Loucy (cell line): ENCODE results near the gene CHST12.

ENCODE experiments used
- EZH2phosphoT487 ChIP-seq: fragments of 200-600 bp; IDR thresholded peaks from 2 replicates; pipeline ENCODE4 v1.6.1; 2018; ENCODE audit warnings: antibody characterized with exemption, mild to moderate bottlenecking, moderate library complexity, borderline replicate concordance
- TF ChIP-seq, protein P1 (sequence below): fragments of 200-600 bp; sonication (generic); conservative IDR thresholded peaks from 2 replicates; pipeline ENCODE4 v1.5.1; 2014; ENCODE audit warnings: mild to moderate bottlenecking, antibody characterized with exemption, low read length

- TF ChIP-seq, protein P1, sequence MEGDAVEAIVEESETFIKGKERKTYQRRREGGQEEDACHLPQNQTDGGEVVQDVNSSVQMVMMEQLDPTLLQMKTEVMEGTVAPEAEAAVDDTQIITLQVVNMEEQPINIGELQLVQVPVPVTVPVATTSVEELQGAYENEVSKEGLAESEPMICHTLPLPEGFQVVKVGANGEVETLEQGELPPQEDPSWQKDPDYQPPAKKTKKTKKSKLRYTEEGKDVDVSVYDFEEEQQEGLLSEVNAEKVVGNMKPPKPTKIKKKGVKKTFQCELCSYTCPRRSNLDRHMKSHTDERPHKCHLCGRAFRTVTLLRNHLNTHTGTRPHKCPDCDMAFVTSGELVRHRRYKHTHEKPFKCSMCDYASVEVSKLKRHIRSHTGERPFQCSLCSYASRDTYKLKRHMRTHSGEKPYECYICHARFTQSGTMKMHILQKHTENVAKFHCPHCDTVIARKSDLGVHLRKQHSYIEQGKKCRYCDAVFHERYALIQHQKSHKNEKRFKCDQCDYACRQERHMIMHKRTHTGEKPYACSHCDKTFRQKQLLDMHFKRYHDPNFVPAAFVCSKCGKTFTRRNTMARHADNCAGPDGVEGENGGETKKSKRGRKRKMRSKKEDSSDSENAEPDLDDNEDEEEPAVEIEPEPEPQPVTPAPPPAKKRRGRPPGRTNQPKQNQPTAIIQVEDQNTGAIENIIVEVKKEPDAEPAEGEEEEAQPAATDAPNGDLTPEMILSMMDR: no peak
- TF ChIP-seq EZH2phosphoT487: no peak
Measured at GRCh38 chr7:2440608-2441245, 37.3 kb downstream of the CHST12 start.
